Activated naive CD4-positive, alpha-beta T cell treated with anti-CD3 and anti-CD28 coated beads, Interleukin-2, amount 50 U/mL, for 24 hours (primary cell): Measurements from ENCODE around the gene CTDNEP1.
A peak's percentile ranks its signal among the peaks of the same experiment; 100 is the strongest.

Source experiments
- H3K27ac Mint-ChIP-seq: one replicate; pipeline ENCODE4 v1.8.0; 2021; ENCODE audit warnings: mild to moderate bottlenecking, mixed read lengths
- H3K27me3 Mint-ChIP-seq: one replicate; pipeline ENCODE4 v1.8.0; 2021; ENCODE audit warnings: mixed read lengths
- H3K36me3 Mint-ChIP-seq: one replicate; pipeline ENCODE4 v1.8.0; 2021; ENCODE audit warnings: mixed read lengths
- H3K4me1 Mint-ChIP-seq: one replicate; pipeline ENCODE4 v1.8.0; 2021; ENCODE audit warnings: mixed read lengths
- H3K4me3 Mint-ChIP-seq: one replicate; pipeline ENCODE4 v1.8.0; 2021; ENCODE audit warnings: mild to moderate bottlenecking, mixed read lengths
- H3K9me3 Mint-ChIP-seq: one replicate; pipeline ENCODE4 v1.8.0; 2021; ENCODE audit warnings: mixed read lengths

Gene CTDNEP1

DNA sequence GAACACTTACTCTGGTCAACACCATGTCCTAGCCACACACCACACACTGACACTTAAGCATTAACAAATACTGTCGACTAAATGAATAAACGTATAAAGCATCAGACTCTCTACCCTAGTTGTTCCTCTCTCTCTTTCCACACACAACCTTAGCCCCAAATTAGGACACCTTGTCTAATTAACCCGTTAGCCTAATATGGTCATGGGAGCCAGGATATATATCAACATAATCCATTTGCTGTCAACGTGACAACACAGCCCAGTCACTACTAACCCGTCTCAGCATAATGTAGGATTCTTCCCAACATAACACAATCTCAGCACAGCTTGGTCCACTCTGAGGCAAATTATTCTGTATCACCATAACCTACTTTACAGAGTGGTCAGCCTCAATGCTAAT lies 19.4 kb downstream of the CTDNEP1 start:
- Mint-ChIP-seq H3K36me3 (peaks cover 10% of the 10 kb centered on the region), H3K4me3 (peak overlapping the region; percentile 60), H3K4me1 (peaks cover 52% of the 10 kb centered on the region), H3K27ac (peak overlapping the region; percentile 43), H3K9me3 (no peaks in the 10 kb centered on the region), H3K27me3 (no peaks in the 10 kb centered on the region)

DNA sequence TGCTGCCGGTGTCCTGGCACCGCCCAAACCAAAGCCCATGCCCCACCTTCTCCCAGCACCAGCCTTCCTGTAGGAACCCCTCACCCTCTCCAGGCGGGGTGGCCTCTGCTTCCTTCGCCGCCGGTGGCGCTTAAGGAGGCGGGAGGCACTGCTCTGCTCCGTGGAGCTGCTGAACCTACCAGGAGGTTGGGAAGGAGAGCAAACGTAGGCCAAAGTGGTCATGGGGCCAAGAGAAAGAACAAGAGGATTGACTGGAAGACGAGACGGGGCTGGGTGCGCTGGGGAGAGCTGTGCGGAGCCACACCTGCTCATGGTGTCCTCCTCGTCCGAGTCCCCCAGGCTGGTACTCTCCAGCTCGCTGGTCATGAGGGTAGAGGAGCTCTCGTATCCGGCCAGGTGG lies 22.0 kb downstream of the CTDNEP1 start:
- H3K4me3 Mint-ChIP-seq: no peak overlapping the region
- H3K4me1 Mint-ChIP-seq: peaks cover 33% of the 10 kb centered on the region
- no peak overlapping the region for H3K27ac Mint-ChIP-seq
- H3K36me3 Mint-ChIP-seq: peaks cover 7% of the 10 kb centered on the region
- H3K27me3 Mint-ChIP-seq: no peaks in the 10 kb centered on the region
- no peaks in the 10 kb centered on the region for H3K9me3 Mint-ChIP-seq

DNA sequence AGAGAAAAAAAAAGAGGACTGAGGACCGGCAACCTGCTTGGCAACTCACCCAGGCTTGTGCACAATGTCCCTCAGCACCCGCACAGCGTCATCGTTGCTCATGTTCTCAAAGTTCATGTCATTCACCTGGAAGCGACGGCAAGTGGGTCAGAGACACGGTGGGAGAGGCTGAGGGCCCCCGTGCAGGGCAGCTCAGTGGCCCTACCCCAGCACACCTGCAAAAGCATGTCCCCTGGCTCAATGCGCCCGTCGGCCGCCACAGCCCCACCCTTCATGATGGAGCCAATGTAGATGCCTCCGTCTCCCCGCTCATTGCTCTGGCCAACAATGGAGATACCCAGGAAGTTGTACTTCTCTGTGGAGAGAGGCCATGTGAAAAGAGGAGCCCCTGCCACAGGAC lies 22.6 kb downstream of the CTDNEP1 start:
- Mint-ChIP-seq H3K9me3 (no peaks in the 10 kb centered on the region), H3K4me3 (no peak overlapping the region), H3K27me3 (no peaks in the 10 kb centered on the region), H3K4me1 (peaks cover 33% of the 10 kb centered on the region), H3K36me3 (peaks cover 7% of the 10 kb centered on the region), H3K27ac (no peak overlapping the region)

DNA sequence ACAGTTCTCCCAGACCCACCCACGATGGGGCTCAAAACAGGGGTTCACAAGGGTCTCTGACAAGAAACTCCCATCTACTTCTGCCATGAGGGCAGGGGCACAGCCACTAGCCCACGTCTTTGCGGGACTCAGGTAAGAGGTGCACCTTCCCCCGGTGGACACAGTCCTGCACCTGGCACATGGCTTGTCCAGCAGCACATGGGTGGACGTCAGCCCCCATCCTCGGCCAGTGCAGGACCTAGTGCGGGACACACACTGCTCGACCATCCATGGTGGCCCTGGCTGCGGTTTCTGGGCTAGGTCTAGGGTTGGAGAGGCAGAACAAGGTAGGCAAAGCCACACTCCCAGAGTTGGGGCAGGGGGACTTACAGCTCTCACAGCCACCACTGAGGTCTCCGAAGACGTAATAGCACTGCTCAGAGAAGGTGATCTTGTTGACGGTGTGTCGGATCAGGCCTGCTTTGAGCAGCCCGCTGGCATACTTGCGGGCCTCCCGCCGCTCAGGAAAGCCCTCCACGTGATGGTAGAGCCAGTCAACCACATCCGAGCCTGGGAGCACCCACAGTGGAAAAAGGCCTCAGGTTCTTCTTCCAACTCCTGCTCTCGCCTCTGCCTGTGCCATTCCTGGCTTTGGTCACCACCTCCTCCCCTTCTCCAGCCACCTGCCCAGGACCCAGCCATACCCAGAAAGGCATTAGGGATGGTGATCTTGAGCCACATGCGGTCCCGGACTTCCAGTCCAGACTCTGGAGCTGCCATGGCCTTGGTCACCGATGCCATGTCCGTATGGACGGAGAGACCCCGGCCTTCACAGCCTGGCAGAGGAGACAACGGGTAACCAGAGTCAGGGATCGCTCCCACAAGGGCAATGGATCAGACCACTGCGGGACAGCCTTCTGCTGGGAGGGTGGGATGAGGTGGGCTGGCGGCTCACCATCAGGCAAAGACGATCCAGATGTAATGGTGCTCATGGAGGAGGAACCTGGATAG lies 24.5 kb downstream of the CTDNEP1 start:
- Mint-ChIP-seq H3K27ac (no peak overlapping the region), H3K27me3 (no peaks in the 10 kb centered on the region), H3K4me1 (peaks cover 16% of the 10 kb centered on the region), H3K9me3 (no peaks in the 10 kb centered on the region), H3K36me3 (peaks cover 10% of the 10 kb centered on the region), H3K4me3 (no peak overlapping the region)

DNA sequence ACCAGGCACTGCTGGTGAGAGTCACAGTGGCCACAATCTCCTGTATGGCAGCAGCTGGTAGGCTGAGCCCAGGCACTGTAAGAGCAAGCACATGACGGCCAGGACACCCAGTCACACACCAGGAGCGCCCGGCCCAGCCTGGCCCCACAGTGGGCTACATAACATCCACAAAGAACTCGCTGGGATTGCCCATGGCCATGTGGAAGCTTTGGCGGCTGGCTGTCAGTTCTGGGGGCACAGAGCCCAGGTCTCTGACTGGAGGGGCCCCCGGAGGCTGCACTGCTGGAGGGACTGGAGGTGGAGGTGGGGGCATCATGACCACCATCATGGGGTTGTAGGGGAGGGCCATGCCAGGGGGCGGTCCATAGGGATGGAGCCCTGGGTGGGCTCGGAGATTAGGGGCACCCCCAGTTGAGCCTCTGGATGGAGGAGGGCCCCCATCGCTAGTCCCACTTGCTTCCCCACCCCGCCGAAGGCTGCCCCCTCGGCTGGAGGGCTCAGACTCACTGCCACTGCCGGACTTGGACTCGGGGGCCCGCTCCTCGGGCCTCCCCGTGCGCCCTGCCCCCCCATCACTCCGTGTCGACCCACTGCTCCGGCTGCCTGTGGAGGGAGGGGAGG lies 25.7 kb downstream of the CTDNEP1 start:
- H3K4me1 Mint-ChIP-seq: peaks cover 18% of the 10 kb centered on the region
- H3K4me3 Mint-ChIP-seq: no peak overlapping the region
- no peaks in the 10 kb centered on the region for H3K27me3 Mint-ChIP-seq
- no peak overlapping the region for H3K27ac Mint-ChIP-seq
- H3K9me3 Mint-ChIP-seq: no peaks in the 10 kb centered on the region
- peaks cover 9% of the 10 kb centered on the region for H3K36me3 Mint-ChIP-seq

DNA sequence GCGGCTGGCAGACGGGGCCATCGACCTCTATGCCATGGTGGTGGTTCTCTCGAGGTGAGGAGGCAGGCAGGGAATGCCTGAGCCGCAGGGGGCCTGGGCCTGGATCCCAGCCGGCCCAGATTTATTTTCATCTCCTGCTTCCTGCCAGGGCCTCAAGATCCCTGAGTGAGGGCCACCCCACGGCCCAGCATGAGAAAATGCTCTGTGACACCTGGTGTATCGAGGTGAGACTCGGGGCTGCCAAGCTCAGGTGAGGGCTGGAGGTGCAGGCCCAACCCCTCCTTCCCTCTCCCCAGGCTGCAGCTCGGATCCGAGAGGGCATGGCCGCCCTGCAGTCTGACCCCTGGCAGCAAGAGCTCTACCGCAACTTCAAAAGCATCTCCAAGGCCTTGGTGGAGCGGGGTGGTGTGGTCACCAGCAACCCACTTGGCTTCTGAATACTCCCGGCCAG lies 26.8 kb downstream of the CTDNEP1 start:
- H3K27ac Mint-ChIP-seq: no peak overlapping the region
- no peaks in the 10 kb centered on the region for H3K9me3 Mint-ChIP-seq
- H3K4me1 Mint-ChIP-seq: peaks cover 20% of the 10 kb centered on the region
- no peak overlapping the region for H3K4me3 Mint-ChIP-seq
- no peaks in the 10 kb centered on the region for H3K27me3 Mint-ChIP-seq
- peaks cover 7% of the 10 kb centered on the region for H3K36me3 Mint-ChIP-seq

DNA sequence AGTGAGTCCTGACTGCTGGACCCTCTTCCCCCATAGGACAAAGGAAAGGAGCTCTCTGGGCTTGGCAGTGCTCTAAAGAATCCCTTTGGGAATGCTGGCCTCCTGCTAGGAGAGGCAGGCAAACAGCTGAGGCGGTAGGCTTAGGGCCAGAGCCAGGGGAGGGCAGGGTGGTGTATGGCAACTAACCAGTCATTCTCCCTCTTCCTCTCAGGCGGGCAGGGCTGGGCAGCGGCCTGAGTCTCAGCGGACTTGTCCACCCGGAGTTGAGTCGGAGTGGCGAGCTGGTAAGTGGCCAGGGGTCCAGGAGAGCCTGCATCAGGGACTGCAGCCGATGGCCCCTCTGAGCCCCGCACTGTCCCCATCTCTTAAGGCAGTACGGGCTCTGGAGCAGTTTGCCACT lies 27.4 kb downstream of the CTDNEP1 start:
- Mint-ChIP-seq H3K9me3 (no peaks in the 10 kb centered on the region), H3K36me3 (peaks cover 7% of the 10 kb centered on the region), H3K4me3 (no peak overlapping the region)

DNA sequence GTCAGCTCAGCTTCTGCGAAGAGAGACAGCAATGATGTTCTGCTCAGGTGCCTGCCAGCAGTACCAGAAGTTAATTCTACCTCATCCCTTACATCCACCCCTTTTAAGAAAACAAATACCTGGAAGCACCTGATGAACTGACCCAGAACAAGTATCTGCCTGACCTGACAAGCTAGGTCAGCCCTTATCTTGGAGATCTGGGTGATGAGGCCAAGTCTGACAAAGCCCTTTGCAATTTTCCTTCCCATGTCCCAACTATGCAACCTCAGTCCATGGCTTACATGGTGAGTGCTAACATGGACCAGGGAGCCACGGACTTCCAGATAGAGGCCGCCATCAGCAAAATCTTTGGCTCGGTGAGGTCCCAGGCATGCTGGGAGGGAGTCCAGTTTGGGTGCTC lies 28.2 kb downstream of the CTDNEP1 start:
- H3K36me3 Mint-ChIP-seq: peaks cover 7% of the 10 kb centered on the region
- peaks cover 34% of the 10 kb centered on the region for H3K4me1 Mint-ChIP-seq
- H3K27me3 Mint-ChIP-seq: no peaks in the 10 kb centered on the region
- no peak overlapping the region for H3K27ac Mint-ChIP-seq
- H3K9me3 Mint-ChIP-seq: no peaks in the 10 kb centered on the region
- no peak overlapping the region for H3K4me3 Mint-ChIP-seq

More for the DNA sequence above, 27.4 kb downstream of the CTDNEP1 start:
- Mint-ChIP-seq H3K27ac (no peak overlapping the region), H3K4me1 (peaks cover 26% of the 10 kb centered on the region), H3K27me3 (no peaks in the 10 kb centered on the region)

DNA sequence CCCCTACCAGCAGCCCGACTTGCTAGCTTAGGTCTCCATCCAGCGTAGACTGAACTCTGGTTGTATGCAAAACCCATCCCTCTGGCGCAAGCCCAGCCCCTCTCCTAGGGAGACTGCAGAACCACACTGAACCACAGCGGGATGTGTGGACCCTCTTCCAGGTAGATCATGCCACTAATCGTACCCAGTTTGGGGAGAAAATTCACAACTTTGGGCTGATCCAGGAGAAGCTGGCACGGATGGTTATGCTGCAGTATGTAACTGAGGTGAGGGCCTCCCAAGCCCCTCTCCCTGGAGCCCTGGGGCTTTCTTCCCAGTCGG lies 28.6 kb downstream of the CTDNEP1 start:
- H3K27me3 Mint-ChIP-seq: no peaks in the 10 kb centered on the region
- H3K9me3 Mint-ChIP-seq: no peaks in the 10 kb centered on the region
- H3K4me1 Mint-ChIP-seq: peaks cover 34% of the 10 kb centered on the region
- H3K36me3 Mint-ChIP-seq: peaks cover 4% of the 10 kb centered on the region
- peak overlapping the region; percentile 59 for H3K27ac Mint-ChIP-seq
- H3K4me3 Mint-ChIP-seq: no peak overlapping the region

DNA sequence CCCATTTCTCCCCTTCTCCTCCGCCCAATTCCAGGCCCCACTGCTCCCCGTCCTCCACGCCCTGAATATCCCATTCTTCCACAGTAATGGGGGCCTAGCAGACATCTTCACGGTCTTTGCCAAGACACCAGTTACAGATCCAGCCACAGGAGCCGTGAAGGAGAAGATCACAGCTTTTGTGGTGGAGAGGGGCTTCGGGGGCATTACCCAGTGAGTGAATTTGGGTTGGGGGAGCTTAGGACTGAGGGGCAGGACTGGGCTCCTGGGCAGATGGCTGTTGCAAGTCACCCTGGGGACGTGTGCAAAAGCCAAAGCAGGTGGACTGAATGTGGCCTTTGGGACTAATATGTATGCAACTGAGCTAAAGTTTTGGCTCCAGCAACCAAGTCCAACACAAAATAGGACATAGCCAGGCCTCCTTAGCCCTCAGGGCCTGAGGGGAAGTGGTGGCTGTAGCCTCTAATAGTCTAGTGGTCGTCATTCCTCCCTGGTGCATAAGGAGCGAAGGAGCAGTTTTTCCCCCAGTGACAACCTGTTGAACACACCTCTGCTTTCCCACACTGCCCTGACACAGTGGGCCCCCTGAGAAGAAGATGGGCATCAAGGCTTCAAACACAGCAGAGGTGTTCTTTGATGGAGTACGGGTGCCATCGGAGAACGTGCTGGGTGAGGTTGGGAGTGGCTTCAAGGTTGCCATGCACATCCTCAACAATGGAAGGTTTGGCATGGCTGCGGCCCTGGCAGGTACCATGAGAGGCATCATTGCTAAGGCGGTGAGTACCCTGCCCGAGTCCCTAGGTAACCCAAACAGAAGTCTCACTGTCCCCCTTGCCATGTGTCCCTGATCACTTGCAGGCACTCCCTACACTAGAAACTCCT lies 29.2 kb downstream of the CTDNEP1 start:
- H3K4me3 Mint-ChIP-seq: no peak overlapping the region
- peak overlapping the region; percentile 59 for H3K27ac Mint-ChIP-seq
- H3K4me1 Mint-ChIP-seq: peaks cover 38% of the 10 kb centered on the region
- no peaks in the 10 kb centered on the region for H3K27me3 Mint-ChIP-seq
- peaks cover 4% of the 10 kb centered on the region for H3K36me3 Mint-ChIP-seq
- no peaks in the 10 kb centered on the region for H3K9me3 Mint-ChIP-seq

DNA sequence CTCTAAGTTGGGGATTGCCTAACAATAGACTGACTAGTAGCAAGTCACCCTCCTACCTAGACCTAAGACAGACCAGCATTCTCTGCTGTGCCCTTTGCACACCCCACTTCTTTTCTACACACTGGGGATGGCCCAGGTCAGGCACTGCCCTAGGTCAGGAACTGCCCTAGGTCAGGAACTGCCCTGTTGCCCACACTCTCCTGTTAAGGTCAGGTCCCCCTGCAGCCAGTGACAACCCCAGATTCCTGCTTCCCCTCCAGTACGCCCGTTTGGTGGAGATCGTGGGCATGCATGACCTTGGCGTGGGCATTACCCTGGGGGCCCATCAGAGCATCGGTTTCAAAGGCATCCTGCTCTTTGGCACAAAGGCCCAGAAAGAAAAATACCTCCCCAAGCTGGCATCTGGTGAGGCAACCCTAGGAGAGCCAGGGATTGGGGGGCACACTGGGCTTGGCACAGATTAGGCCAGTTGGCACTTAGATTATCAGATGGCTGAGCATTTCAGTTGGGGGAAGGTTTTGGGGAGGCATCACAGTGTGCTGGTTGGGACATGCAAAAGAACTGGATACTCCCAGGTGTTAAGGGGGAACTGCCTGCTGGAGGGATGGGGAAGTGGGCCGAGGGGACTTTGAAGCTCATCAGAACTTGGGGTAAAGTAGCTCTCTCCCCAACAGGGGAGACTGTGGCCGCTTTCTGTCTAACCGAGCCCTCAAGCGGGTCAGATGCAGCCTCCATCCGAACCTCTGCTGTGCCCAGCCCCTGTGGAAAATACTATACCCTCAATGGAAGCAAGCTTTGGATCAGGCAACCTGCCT lies 30.0 kb downstream of the CTDNEP1 start:
- Mint-ChIP-seq H3K4me3 (no peak overlapping the region), H3K27ac (peak overlapping the region; percentile 8), H3K36me3 (peaks cover 4% of the 10 kb centered on the region)

DNA sequence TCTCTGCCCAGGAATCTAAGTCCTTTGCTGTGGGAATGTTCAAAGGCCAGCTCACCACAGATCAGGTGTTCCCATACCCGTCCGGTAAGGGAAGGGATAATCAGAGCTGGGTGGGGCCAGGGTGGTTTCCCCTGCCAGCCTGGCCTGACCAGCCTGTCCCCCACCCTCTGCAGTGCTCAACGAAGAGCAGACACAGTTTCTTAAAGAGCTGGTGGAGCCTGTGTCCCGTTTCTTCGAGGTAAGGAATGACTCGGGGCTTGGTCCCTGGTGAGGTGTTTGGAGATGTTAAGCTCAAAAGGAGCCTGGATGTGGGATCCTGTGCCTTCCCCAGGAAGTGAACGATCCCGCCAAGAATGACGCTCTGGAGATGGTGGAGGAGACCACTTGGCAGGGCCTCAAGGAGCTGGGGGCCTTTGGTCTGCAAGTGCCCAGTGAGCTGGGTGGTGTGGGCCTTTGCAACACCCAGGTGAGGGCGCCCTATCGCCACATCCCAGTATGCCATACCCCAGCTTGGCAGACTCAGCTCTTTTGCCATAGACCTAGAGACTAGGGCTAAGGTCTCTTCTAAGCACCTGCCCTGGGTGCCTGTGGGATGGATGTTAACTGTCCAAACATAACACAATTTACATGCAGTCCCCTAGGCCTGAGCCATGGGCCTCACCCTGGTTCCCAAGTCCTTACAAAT lies 30.8 kb downstream of the CTDNEP1 start:
- Mint-ChIP-seq H3K36me3 (peaks cover 4% of the 10 kb centered on the region), H3K27me3 (no peaks in the 10 kb centered on the region), H3K27ac (peak overlapping the region; percentile 90), H3K4me3 (peak overlapping the region; percentile 92), H3K9me3 (no peaks in the 10 kb centered on the region), H3K4me1 (peaks cover 50% of the 10 kb centered on the region)

More for the DNA sequence above, 30.0 kb downstream of the CTDNEP1 start:
- no peaks in the 10 kb centered on the region for H3K27me3 Mint-ChIP-seq
- peaks cover 42% of the 10 kb centered on the region for H3K4me1 Mint-ChIP-seq
- no peaks in the 10 kb centered on the region for H3K9me3 Mint-ChIP-seq

DNA sequence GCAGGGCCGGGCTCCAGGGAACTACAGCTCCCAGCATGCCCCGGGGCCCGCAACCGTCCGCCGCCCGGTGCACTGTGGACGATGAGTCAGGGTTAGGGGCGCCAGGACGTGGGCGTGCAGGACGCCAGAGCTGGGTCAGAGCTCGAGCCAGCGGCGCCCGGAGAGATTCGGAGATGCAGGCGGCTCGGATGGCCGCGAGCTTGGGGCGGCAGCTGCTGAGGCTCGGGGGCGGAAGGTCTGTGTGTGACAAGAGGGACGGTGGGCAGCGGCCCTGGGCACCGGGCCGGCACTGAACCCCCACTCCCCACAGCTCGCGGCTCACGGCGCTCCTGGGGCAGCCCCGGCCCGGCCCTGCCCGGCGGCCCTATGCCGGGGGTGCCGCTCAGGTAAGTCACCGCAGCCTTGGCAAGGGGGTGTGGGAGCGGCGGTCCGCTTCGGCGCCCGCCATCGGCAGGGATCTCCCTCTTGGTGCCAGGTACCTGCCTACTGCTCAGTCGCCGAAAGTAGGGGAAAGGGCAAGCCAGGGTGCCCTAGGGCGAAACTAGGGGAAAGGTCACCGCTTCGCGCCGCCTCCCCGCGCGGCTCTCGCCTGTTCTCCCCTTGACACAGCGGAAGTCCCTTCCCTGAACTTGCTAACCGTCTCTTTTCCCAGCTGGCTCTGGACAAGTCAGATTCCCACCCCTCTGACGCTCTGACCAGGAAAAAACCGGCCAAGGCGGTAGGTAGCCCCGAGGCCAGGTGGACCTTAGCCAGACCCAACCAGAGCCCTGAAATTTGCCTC lies 31.5 kb downstream of the CTDNEP1 start, which contains the start of the genes ACADVL and DLG4:
ACADVL (plus strand) TSS at position 127 of the 781 bp plus-strand sequence; CDS start at position 174, 47 bp downstream.
DLG4 (minus strand) TSS at position 25 of the 781 bp plus-strand sequence.
- H3K27me3 Mint-ChIP-seq: no peaks in the 10 kb centered on the region
- H3K4me1 Mint-ChIP-seq: peaks cover 57% of the 10 kb centered on the region
- peak within 1 kb of the TSS; percentile 92 for H3K27ac Mint-ChIP-seq
- H3K4me3 Mint-ChIP-seq: peak within 1 kb of the TSS; percentile 92
- H3K36me3 Mint-ChIP-seq: peaks cover 4% of the 10 kb centered on the region
- no peaks in the 10 kb centered on the region for H3K9me3 Mint-ChIP-seq
